HG02840 (cell line): ENCODE measurements around the gene THRAP3.
A peak's percentile ranks its signal among the peaks of the same experiment; 100 is the strongest.

ENCODE experiments used
- ATAC-seq: cut with Tn5 transposase; IDR thresholded peaks from one replicate; pipeline ENCODE4 v1.9.1; 2021; ENCODE audit warnings: mild to moderate bottlenecking, moderate library complexity, moderate number of reproducible peaks; ENCODE audit not compliant: unreplicated experiment, low FRiP score

Gene THRAP3

GRCh38 chr1:36286802-36287201 lies 62.6 kb downstream of the THRAP3 start:
- ATAC-seq = no peak

DNA sequence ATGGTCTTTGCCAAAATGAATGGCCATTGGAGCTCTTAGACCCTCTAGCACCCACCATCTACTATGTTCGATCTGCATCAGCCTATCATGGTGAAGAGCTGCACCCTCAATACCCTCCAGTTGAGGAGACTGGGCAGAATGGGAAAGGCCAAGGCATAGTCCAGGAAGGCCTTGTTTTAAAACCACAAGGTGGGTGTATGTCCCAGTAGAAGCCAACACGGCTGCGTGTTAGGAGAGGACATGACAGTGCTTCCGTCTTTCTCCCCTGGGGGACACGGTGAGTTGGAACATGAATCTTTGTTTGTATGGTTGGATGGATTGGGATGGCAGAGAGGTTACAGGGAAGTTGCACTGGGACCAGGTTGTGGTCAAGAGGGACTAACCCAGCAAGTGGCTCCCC lies 63.4 kb downstream of the THRAP3 start:
- ATAC-seq = no peak

GRCh38 chr1:36295390-36295789 lies 71.1 kb downstream of the THRAP3 start:
- ATAC-seq = no peak

DNA sequence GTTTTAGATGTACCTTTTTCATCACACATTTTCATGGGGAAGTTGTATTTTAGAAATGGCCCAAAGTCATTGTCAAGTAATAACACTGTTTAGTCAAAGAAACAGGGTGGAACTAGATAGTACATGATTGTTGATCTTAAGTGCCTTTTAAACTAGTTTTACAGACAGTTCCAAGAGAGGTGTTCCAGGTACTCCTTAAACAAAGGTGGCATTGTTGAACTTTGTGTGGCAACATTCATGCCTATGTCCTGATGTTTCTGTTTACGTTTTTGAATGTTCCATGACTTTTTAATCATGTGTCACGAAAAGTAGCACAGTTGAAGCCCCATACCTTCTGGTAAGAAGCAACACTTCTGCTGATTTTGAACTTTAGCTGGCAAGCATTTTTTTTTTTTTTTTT lies 72.8 kb downstream of the THRAP3 start:
- no peak for ATAC-seq

- no peak for ATAC-seq
Observed at GRCh38 chr1:36298640-36299039, 74.4 kb downstream of the THRAP3 start.

- ATAC-seq = no peak
Observed at GRCh38 chr1:36300526-36300925, 76.3 kb downstream of the THRAP3 start.

DNA sequence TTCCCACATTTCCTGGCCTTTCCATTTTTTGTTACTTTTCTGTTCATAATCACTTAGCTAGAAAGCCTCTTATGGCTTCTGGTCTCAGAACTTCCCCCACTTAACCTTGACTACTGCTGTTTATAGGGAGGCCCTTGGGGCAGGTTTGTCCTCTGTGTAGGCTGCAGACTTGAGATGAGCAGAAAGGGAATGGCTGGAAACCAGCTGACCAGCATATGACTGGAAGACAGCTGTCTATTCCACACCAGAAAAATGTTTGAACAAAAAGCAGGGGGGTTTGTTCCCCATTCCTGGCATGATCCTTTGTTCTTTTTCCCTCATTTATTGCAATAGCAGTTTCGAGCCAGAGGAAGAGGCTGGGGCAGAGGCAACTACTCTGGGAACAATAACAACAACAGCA lies 77.0 kb downstream of the THRAP3 start:
- no peak for ATAC-seq

DNA sequence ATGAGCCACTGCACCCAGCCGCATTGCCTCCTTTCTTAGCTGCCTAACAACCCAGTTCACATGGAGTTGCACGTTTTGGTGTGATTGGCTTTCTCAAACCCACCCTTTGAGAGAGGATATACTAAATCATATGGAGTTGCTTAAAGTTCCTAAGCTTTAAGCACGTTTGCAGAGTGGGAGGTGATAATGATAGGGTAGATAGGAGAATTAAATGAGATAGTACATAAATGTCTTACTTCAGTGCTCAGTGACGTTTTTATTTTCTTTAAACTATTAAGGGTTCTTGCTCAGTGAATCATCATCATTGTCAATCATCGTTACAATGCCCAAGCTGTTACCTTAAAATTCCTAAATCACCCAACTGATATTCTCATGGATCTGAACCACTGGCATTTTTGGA lies 79.0 kb downstream of the THRAP3 start:
- no peak for ATAC-seq

- ATAC-seq = no peak
Observed at GRCh38 chr1:36303650-36304360, 79.6 kb downstream of the THRAP3 start.

DNA sequence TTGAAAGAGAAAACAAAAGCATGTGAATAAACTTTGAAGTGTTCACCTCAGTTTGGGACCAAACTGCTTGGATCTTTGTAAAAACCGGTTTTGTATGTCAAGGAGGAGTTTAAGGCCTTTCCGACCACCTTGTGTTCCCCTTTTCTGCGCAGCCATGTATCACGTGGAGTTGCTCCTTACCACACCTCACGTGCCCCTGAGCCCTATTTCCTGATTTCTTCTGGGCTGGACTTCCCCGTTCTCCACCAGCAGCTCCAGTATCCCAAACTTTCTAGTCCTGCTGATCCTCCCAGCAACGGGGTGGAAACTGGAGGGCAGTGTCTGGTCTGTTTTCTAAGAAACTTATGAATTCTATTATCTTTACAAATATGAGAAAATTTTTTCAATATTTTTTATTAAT lies 80.3 kb downstream of the THRAP3 start:
- ATAC-seq = no peak

DNA sequence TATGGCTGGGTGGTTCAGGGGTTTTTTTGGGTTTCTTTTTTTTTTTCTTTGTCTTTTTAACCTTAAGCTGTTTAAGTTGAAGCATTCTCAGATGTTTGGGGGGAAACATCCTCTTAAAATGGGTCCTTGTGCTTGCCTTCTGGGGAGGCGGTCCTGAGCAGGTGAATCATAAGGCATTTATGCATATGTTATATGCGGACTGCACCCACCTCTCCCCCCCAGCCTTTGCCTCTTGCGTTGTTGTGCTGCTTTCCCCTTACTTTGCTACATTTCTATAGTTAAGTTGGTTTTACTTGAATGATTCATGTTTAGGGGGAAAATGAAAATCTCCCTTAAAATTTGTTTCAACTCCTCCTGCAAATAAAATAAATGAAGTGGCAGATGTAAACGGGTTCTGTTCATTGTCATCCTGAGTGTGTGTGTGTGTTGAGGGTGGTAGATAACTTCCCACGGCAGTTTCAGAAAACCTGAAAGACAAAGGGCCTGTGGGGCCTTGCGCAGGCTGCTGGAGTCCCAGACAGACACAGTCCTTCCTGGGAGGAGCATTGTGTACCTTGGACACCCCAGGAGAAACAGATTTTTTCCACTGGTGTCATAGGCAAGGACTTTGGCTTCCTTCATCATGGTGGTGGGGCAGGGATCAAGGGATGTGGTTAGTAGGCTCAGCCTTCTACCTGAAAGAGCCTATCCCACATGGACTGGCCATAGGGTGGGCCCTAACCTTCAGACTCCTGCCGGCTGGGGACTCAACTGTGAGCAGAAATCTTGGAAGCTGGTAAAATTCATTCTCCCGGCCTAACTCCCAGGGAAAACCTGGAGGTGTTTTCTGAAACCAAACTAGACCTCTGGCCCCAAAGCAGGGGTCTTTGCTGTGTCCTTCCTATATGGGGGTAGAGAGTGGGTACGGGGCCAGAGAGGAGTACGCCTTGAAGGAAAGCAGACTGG lies 81.0 kb downstream of the THRAP3 start:
- ATAC-seq = no peak

GRCh38 chr1:36305915-36306209 lies 81.6 kb downstream of the THRAP3 start:
- ATAC-seq = no peak

DNA sequence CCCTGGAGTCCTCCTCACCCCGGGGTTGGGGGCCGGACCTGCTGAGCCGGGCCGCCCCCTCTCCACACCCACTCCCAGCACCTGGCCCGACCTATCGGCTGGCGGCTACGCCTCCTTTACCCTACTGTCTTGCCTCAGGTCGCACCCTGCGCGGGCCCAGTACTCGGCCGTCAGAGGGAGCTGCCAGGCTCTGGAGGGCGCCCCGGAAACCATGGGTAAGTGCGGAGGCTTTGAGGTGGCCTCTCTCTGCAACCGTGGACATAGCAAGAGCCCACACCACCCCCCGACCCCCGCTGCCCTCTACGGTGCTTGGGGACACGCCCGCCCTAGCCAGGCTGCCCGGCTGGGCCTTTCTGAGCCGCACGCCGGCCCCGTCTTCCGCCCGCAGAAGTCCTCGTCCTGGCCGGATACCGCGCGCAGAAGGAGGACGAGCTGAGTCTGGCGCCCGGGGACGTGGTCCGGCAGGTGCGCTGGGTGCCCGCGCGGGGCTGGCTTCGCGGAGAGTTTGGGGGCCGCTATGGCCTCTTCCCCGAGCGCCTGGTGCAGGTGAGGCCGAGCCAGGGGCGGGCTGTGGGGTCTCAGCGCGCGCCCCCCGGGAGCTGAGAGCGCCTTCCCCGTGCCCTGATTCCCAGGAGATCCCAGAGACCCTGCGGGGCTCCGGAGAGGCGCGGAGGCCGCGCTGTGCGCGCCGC lies 82.1 kb downstream of the THRAP3 start, which contains the start of gene SH3D21:
Gene SH3D21 (plus strand): TSS at position 159 of the 692 bp plus-strand sequence. CDS start 53 bp downstream, at position 212.
- peak; percentile 32 for ATAC-seq

DNA sequence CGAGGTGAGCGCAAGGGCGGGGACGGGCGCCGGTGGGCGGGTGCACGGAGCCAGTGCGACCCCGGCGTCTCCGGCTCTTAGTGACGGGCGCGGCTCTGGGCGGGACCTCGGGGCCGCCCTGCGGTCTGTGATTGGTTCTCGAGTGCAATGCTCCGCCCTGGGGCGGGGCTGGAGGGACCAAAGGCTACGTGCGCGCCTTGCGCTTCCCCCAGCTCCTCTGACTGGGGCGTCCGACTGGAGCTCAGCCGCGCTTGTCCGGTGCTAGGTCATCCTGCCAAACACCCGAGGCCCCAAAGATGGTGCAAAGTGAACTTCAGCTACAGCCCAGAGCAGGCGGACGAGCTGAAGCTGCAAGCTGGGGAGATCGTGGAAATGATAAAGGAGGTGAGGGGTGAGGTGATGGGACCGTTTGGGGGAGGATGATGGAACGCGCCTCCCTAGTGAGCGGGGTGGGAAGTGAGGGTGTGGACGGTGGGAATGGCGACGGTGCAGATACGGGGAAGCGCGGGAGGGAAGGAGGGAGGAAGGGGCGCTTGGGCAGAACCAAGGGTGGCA lies 82.7 kb downstream of the THRAP3 start:
- ATAC-seq = peak; percentile 87

GRCh38 chr1:36307601-36308330 lies 83.5 kb downstream of the THRAP3 start:
- no peak for ATAC-seq

GRCh38 chr1:36309397-36309796 lies 85.2 kb downstream of the THRAP3 start:
- no peak for ATAC-seq

GRCh38 chr1:36320291-36320761 lies 96.1 kb downstream of the THRAP3 start:
- no peak for ATAC-seq

GRCh38 chr1:36320767-36321118 lies 96.5 kb downstream of the THRAP3 start:
- no peak for ATAC-seq

DNA sequence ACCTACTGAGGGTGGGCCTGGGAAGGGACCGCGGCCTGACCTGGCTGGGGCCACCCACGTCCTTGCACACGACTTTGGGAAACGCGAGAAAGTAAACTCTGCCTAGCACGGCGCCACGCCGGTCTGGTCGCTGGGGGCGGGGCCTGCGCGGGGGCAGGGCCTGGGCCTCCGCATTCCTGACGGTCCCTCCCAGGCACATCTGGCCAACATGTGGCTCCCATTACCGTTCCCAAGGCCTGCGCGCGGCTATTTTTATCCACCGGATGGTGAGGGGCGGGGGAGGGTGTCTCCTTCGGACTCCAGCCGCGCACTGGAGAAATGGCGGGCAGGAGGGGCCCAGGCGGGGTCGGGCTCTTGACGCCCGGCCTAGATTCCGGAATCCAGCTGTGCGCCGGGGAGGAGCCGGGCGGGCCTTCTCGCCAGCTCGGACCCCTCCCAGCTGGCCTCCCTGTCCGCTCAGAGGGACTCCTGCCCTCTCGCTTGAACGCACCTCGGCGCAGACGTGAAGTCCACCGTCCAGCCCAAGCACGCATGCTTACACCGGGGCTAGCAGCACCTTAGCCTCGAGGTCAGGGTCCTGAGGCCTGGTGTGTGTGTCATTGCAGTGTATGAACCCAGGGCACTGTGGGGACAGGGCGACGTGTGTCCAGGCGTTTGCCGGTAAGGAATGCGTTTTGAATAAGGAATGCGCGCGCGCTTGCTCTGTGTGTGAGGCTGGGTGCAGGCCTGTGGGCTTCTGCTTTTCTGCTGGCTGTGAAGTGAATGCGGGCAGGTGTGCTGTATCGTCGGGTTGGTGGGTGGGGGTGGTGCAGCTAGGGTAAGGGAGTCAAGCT lies 97.1 kb downstream of the THRAP3 start:
- ATAC-seq = no peak
